Gastrocnemius medialis (tissue), 4 donors: ENCODE results near the gene RAI1.

ENCODE experiments used
- POLR2A ChIP-seq, 2 donors: fragments of 450-650 bp; IDR thresholded peaks; one replicate each; pipeline ENCODE4 v1.6.1; 2017; ENCODE audit warnings: antibody characterized with exemption in 2 of 2, mild to moderate bottlenecking in 2 of 2, moderate library complexity in 2 of 2
- TF ChIP-seq, protein P1 (sequence below), 5 experiments: fragments of 450-650 bp in 3 of 5; fragments of 200-600 bp in 2 of 5; sonication (generic) in 2 of 5; IDR thresholded peaks in 4 of 5; conservative IDR thresholded peaks in 1 of 5; 1 replicate in 4 of 5; 2 replicates in 1 of 5; pipeline ENCODE4 v1.5.1; 2016 to 2019; ENCODE audit warnings: antibody characterized with exemption in 5 of 5, mild to moderate bottlenecking in 3 of 5, moderate library complexity in 3 of 5

- TF ChIP-seq, protein P1, sequence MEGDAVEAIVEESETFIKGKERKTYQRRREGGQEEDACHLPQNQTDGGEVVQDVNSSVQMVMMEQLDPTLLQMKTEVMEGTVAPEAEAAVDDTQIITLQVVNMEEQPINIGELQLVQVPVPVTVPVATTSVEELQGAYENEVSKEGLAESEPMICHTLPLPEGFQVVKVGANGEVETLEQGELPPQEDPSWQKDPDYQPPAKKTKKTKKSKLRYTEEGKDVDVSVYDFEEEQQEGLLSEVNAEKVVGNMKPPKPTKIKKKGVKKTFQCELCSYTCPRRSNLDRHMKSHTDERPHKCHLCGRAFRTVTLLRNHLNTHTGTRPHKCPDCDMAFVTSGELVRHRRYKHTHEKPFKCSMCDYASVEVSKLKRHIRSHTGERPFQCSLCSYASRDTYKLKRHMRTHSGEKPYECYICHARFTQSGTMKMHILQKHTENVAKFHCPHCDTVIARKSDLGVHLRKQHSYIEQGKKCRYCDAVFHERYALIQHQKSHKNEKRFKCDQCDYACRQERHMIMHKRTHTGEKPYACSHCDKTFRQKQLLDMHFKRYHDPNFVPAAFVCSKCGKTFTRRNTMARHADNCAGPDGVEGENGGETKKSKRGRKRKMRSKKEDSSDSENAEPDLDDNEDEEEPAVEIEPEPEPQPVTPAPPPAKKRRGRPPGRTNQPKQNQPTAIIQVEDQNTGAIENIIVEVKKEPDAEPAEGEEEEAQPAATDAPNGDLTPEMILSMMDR (IDR thresholded peaks at IDR 0.05 in 4 of 5, conservative IDR thresholded peaks at IDR 0.05 in 1 of 5) = no peak
- no peak for TF ChIP-seq POLR2A (IDR thresholded peaks at IDR 0.05)
Measured at GRCh38 chr17:17670701-17671305, 10.5 kb upstream of the RAI1 start.
